ENCODE results near the gene FAM181A. TPM values are rescaled to one million over a fixed set of nuclear protein-coding genes. Genes with fewer than 3 reads are reported as not detected.

Gene FAM181A
- total and polyA plus RNA-seq, 2 donors (not counting 1 experiment from before 2014, with no cell fraction given) = not detected

DNA sequence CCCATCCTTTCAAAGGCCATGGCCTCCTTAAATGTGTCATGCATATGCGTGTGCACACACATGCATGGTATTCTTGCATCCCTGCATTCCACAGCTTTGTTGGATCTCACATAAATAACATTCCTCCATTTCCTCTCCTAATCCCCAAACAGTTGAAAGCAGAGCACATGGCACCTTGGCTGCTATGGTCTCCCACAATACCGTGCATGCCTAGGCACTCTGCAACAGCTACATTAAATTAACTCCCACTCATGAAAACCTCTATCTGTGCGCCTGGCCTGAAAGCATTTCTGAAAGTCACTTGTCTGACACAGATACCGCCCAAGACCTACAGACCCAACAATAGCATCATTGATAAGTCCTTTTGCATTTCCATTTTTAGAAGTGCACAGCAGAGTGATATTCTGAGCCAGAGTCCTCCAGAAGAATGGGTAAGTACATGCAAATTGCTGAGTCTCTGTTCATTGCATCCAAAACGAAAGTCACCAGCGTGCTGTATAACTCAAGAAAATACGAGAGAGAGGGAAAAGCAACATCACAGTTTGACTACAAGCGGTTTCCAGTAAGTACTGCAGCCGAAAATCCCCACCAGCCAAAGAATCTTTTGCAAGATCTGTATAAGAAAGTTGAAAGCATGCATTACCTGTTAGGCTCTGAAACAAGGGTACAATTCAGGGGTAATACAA lies 48.8 kb downstream of the FAM181A start:
- Mint-ChIP-seq H3K4me1 (peaks cover 44% of the 10 kb centered on the region), H3K9me3 (ENCODE audit: insufficient read depth) (no peaks in the 10 kb centered on the region), H3K27me3 (peaks cover 37% of the 10 kb centered on the region), H3K27ac (no peak overlapping the region), H3K4me3 (peak overlapping the region; percentile 62)
- ChIA-PET POLR2A (no interaction called here), CTCF (interaction anchor here (1.4 to 37.7 kb wide), 3 partner anchors 20 to 33 kb away, joined by 3 to 1036 read pairs (median 18); no protein-coding TSS in a partner anchor)
- peaks cover 0 to 43% (median 25%) of the 10 kb centered on the region in 4 experiments for H3K27me3 ChIP-seq (replicated peaks in 1 of 4; ENCODE audit: control extremely low read depth in 1 of 4, control insufficient read depth in 3 of 4, insufficient read depth in 4 of 4, low read length in 3 of 4)
- H3K4me2 ChIP-seq (replicated peaks; ENCODE audit: low read depth, low read length, poor library complexity, severe bottlenecking) = peak overlapping the region; percentile 47
- no peaks in the 10 kb centered on the region for H3K79me2 ChIP-seq (ENCODE audit: control insufficient read depth, insufficient read depth, low read length)
- no peak overlapping the region for H3K27ac ChIP-seq (ENCODE audit: low read length in 2 of 2)
- TF ChIP-seq EZH2 (IDR thresholded peaks at IDR 0.05; ENCODE audit: borderline replicate concordance, insufficient read depth, low read depth, low read length, poor library complexity, severe bottlenecking) (no peak), CTCF (IDR thresholded peaks at IDR 0.05) (no peak)
- H2AFZ ChIP-seq (ENCODE audit: insufficient read depth, low read depth, low read length, poor library complexity, severe bottlenecking) = no peak overlapping the region
- H3K36me3 ChIP-seq (replicated peaks in 1 of 2; ENCODE audit: control extremely low read depth in 1 of 2, control insufficient read depth in 1 of 2, extremely low read depth in 1 of 2, insufficient read depth in 2 of 2, low read length in 1 of 2) = no peaks in the 10 kb centered on the region
- H3K9me3 ChIP-seq (ENCODE audit: control extremely low read depth in 1 of 3, control insufficient read depth in 2 of 3, insufficient read depth in 1 of 3, low read length in 2 of 3) = peaks cover 1 to 37% (median 18%) of the 10 kb centered on the region in 3 donors
- peaks cover 31 to 43% of the 10 kb centered on the region in 2 donors for H3K4me1 ChIP-seq (ENCODE audit: control insufficient read depth in 2 of 2, insufficient read depth in 2 of 2, low read length in 2 of 2)
- ATAC-seq (ENCODE audit: low read depth) (no peak), DNase-seq (no peak)
- intact Hi-C loops (cut with micrococcal nuclease) = no loop called here
- peak overlapping the region in 2 of 5 experiments; percentile 4 to 15 for H3K4me3 ChIP-seq (ENCODE audit: control extremely low read depth in 1 of 5, extremely low read depth in 1 of 5, insufficient read depth in 1 of 5, low read depth in 2 of 5, low read length in 4 of 5)
- WGBS (ENCODE audit: insufficient coverage) = 70% methylated on average over 6 of the region's 9 CpGs
- H4K20me1 ChIP-seq (ENCODE audit: control insufficient read depth, insufficient read depth, low read length, poor library complexity, severe bottlenecking) = no peaks in the 10 kb centered on the region
- H3K9ac ChIP-seq (ENCODE audit: low read length) = peak overlapping the region; percentile 13

DNA sequence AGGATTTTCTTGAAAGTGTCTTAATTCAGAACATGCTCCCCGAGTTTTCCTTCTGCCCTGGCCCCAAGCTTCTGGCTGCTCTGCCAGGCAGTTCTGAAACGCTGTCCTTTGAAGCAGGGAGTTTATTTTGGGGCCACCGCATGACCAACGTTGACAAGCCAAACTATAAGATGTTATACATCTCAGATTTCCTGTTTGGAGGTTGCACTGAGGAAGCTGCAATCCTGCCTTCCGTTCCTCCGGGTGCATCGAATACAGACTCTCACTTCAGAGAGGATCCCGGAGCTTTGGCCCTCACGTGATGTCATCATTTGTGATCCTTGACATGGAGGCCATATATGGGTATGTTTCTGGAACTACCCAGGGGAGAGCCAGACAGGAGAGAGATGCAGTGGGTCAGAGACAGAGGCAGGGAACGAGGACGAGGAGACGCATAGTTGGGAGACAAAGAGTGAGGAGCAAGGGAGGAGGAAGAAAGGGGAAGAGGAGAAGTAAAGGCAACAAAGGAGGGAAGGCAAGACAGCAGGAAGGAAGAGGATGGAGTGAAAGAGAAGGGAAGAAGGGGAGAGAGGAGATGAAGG lies 49.4 kb downstream of the FAM181A start, which contains the start of gene ASB2:
Gene ASB2 (minus strand): TSS at position 94 of the 581 bp plus-strand sequence. CDS start 12,031 bp downstream, outside the sequence.
- H3K4me3 ChIP-seq (ENCODE audit: control extremely low read depth in 1 of 5, extremely low read depth in 1 of 5, insufficient read depth in 1 of 5, low read depth in 2 of 5, low read length in 4 of 5) = peak within 1 kb of the TSS in 2 of 5 experiments; percentile 4 to 15
- Mint-ChIP-seq H3K27ac (peak within 1 kb of the TSS; percentile 20), H3K9me3 (ENCODE audit: insufficient read depth) (no peaks in the 10 kb centered on the region), H3K4me1 (peaks cover 38% of the 10 kb centered on the region), H3K4me3 (peak within 1 kb of the TSS; percentile 62), H3K27me3 (peaks cover 40% of the 10 kb centered on the region)
- H3K27me3 ChIP-seq (replicated peaks in 1 of 4; ENCODE audit: control extremely low read depth in 1 of 4, control insufficient read depth in 3 of 4, insufficient read depth in 4 of 4, low read length in 3 of 4) = peaks cover 0 to 49% (median 28%) of the 10 kb centered on the region in 4 experiments
- H3K9ac ChIP-seq (ENCODE audit: low read length) = peak within 1 kb of the TSS; percentile 13
- CTCF ChIA-PET = interaction anchor here (37.7 kb wide), 1 partner anchor 34 kb away, joined by 1036 read pairs; no protein-coding TSS in a partner anchor
- H2AFZ ChIP-seq (ENCODE audit: insufficient read depth, low read depth, low read length, poor library complexity, severe bottlenecking) = no peak within 1 kb of the TSS
- peak within 1 kb of the TSS; percentile 47 for H3K4me2 ChIP-seq (replicated peaks; ENCODE audit: low read depth, low read length, poor library complexity, severe bottlenecking)
- WGBS (ENCODE audit: insufficient coverage) = 17% methylated on average over 12 of the region's 12 CpGs
- H3K9me3 ChIP-seq (ENCODE audit: control extremely low read depth in 1 of 3, control insufficient read depth in 2 of 3, insufficient read depth in 1 of 3, low read length in 2 of 3) = peaks cover 1 to 37% (median 18%) of the 10 kb centered on the region in 3 donors
- no peak within 1 kb of the TSS for H3K27ac ChIP-seq (ENCODE audit: low read length in 2 of 2)
- intact Hi-C loops (cut with micrococcal nuclease) = no loop called here
- peaks cover 25 to 37% of the 10 kb centered on the region in 2 donors for H3K4me1 ChIP-seq (ENCODE audit: control insufficient read depth in 2 of 2, insufficient read depth in 2 of 2, low read length in 2 of 2)
- POLR2A ChIA-PET = no interaction called here
- H4K20me1 ChIP-seq (ENCODE audit: control insufficient read depth, insufficient read depth, low read length, poor library complexity, severe bottlenecking) = no peaks in the 10 kb centered on the region
- no peak for TF ChIP-seq CTCF (IDR thresholded peaks at IDR 0.05)
- no peaks in the 10 kb centered on the region for H3K79me2 ChIP-seq (ENCODE audit: control insufficient read depth, insufficient read depth, low read length)
- DNase-seq (no peak), ATAC-seq (ENCODE audit: low read depth) (no peak)
- no peaks in the 10 kb centered on the region for H3K36me3 ChIP-seq (replicated peaks in 1 of 2; ENCODE audit: control extremely low read depth in 1 of 2, control insufficient read depth in 1 of 2, extremely low read depth in 1 of 2, insufficient read depth in 2 of 2, low read length in 1 of 2)
